GM20000 (cell line): Measurements from ENCODE around the gene TAS2R41.
"Not testable (repeated sequence)": the region's sequence is repeated elsewhere in the genome, so short reads cannot be mapped to it uniquely, and the experiment has no call there.

Source experiments
- DNase-seq: peaks from one replicate; pipeline ENCODE4 v3.0.0; 2012; ENCODE audit warnings: low spot score
- TF ChIP-seq, protein P1 (sequence below): IDR thresholded peaks from 2 replicates; pipeline ENCODE4 v1.5.1; 2012; ENCODE audit warnings: mild to moderate bottlenecking, control low read depth; ENCODE audit errors: extremely low read depth, missing control alignments

Gene TAS2R41

DNA sequence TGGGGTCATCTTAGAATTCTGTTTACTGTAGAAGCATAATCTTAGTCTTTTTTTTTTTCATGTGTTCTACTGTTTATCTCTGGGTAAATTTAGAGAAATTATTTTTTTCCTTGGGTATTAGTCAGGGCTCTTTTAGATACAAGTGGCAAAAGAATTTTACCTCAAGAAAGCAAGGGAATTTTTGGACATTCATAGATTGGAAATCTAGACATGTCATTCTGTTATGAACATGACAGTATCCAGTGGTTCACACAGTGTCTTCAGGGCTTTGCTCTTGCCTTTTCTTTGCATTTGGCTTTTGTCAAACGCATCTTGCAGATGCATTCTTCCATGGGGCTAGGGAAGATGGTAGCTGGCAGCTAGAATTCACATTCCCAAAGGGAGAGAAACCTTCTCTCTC lies 13.7 kb upstream of the TAS2R41 start:
- no peak for DNase-seq
- TF ChIP-seq, protein P1, sequence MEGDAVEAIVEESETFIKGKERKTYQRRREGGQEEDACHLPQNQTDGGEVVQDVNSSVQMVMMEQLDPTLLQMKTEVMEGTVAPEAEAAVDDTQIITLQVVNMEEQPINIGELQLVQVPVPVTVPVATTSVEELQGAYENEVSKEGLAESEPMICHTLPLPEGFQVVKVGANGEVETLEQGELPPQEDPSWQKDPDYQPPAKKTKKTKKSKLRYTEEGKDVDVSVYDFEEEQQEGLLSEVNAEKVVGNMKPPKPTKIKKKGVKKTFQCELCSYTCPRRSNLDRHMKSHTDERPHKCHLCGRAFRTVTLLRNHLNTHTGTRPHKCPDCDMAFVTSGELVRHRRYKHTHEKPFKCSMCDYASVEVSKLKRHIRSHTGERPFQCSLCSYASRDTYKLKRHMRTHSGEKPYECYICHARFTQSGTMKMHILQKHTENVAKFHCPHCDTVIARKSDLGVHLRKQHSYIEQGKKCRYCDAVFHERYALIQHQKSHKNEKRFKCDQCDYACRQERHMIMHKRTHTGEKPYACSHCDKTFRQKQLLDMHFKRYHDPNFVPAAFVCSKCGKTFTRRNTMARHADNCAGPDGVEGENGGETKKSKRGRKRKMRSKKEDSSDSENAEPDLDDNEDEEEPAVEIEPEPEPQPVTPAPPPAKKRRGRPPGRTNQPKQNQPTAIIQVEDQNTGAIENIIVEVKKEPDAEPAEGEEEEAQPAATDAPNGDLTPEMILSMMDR = no peak

GRCh38 chr7:143467724-143468123 lies 9.9 kb upstream of the TAS2R41 start:
- TF ChIP-seq, protein P1 = no peak

DNA sequence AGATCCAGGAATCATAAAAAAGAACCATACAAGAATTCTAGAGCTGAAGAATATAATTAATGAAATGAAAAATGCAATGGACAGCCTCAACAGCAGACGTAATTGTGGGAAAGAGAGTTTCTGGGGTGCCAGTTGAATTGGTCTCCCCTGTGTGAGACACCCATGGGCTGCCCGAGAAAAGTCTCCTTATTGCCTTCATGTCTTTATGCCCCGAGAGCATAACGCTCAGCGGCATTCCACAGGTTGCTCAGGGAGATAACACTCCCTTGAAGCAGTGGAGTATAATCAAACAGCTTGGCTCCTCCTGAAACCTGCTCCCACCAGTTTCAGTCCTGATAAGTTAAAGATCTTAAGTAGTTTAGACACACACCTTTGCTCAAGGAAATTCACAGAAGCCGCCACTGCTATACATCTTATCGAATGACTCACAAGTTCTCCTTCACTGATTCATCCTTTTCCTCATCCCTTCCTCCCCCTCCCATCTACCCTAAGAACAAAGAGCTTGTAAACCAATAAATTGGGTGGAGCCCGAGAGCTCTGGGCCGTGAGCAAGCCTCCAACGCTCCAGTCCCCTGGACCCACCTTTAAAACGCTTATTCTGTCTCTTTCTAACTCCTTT lies 5.5 kb upstream of the TAS2R41 start:
- DNase-seq = not testable (repeated sequence)

More at GRCh38 chr7:143467724-143468123, 9.9 kb upstream of the TAS2R41 start:
- DNase-seq = no peak

GRCh38 chr7:143479055-143479766 lies 1.5 kb downstream of the TAS2R41 start:
- TF ChIP-seq, protein P1 = no peak
- no peak for DNase-seq

DNA sequence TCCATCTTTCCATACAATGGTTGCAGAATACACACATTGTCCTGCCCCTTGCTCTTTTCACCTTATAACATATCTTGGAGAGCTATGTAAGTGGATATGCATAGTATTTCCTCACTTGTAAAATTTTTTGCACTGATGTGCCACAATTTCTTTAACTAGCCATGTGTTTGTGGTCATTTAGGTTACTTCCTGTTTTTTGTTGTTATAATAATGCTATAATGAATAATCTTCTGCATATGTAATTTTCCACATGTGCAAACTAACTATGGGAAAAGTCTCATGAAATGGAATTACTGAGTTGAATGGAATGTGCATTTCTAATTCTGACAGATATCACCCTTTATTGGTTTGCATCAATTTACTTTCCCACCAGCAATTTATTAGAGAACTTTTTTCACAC lies 2.8 kb downstream of the TAS2R41 start:
- no peak for DNase-seq
- TF ChIP-seq, protein P1 = no peak

DNA sequence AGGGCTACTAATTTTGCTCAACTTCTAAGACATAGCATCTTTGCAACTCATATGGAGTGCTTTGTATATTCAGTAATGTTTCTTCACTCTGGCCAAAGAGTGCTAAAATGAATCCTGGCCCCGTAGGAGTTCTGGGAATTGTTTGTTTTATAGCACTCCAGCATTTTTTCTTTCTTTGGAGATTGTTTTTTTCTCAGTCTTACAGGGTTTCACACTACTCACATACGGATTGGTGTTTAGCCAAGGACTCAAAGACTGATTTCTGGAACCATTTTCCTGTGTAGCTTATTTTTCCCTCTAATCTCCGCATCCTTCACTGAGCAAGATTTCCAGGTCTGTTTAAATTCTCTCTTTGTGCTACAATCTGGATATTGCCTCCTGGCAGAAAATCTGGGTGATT lies 6.4 kb downstream of the TAS2R41 start:
- DNase-seq = no peak
- TF ChIP-seq, protein P1 = no peak

DNA sequence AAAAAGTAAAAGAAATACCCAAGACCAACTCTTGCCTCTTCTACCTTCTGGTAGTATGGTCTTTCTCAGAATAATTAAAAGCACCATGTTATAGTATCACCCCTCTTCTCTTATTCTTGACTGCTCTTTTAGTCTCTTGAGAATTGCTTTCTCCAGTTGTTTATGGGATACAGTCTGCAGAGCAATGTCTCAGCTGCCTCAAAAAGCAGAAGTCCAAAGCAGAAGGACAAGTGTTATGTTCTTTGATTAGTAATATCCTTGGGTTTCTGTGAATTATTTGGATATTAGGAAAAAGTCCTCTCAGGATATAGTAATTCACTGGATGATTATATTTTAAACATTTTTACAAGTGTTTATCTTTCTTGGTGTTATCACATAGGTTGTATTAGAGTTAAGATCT lies 7.4 kb downstream of the TAS2R41 start:
- TF ChIP-seq, protein P1 = no peak
- DNase-seq = no peak

DNA sequence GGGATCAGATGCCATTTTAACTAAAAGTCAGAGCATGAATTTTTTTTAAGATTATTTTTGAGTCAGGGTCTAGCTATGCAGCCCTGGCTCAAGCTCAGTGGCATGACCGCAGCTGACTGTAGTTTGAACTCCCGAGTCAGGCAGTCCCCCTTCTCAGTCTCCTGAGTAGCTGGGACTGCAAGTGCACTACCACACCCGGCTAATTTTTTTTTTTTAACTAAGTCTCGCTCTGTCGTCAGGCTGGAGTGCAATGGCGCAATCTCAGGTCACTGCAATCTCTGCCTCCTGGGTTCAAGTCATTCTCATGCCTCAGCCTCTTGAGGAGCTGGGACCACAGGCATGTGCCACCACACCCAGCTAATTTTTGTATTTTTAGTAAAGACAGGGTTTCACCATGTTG lies 7.8 kb downstream of the TAS2R41 start:
- TF ChIP-seq, protein P1 = no peak
- no peak for DNase-seq

DNA sequence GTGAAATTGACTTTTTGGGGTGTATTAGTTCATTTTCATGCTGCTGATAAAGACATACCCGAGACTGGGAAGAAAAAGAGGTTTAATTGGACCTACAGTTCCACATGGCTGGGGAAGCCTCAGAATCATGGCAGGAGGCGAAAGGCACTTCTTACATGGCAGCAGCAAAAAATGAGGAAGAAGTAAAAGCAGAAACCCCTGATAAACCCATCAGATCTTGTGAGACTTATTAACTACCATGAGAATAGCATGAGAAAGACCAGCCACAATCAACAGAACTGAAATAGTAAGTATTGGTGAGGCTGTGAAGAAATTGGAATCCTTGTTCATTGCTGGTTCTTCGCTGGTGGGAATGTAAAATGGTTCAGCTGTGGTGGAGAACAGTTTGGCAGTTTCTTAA lies 8.6 kb downstream of the TAS2R41 start:
- DNase-seq = not testable (repeated sequence)
